ENCODE data around the gene TBX20. TPM values are rescaled to one million over a fixed set of nuclear protein-coding genes. Genes with fewer than 3 reads are reported as not detected.

TBX20 gene
- total RNA-seq, 4 donors from 2014 or later = 0.83 TPM; not detected in 3

- TF ChIP-seq POLR2A (IDR thresholded peaks at IDR 0.05; ENCODE audit: low read depth) (no peak), POLR2AphosphoS5 (IDR thresholded peaks at IDR 0.05) (no peak), CTCF (IDR thresholded peaks at IDR 0.05) (no peak), EP300 (IDR thresholded peaks at IDR 0.05) (no peak)
- 12% methylated on average over 19 of the region's 19 CpGs for WGBS
- Histone ChIP-seq H3K36me3 (peaks cover 0 to 3% (median 0%) of the 10 kb centered on the region in 4 donors), H3K4me1 (peaks cover 8 to 49% (median 30%) of the 10 kb centered on the region in 4 donors), H3K27me3 (peaks cover 4 to 100% (median 72%) of the 10 kb centered on the region in 4 donors), H3K4me3 (no peak overlapping the region), H3K27ac (replicated peaks in 1 of 4) (no peak overlapping the region), H3K9me3 (no peaks in the 10 kb centered on the region)
- intact Hi-C loops (cut with DNase I) = no loop called here
- no peak for DNase-seq (ENCODE audit: extremely low spot score)
Measured at GRCh38 chr7:35255443-35256255, 1.7 kb upstream of the TBX20 start.

- H3K4me1 ChIP-seq = peaks cover 8 to 49% (median 30%) of the 10 kb centered on the region in 4 donors
- TF ChIP-seq CTCF (IDR thresholded peaks at IDR 0.05) = no peak
- no peak for TF ChIP-seq EP300 (IDR thresholded peaks at IDR 0.05)
- TF ChIP-seq POLR2AphosphoS5 (IDR thresholded peaks at IDR 0.05) = no peak
- TF ChIP-seq POLR2A (IDR thresholded peaks at IDR 0.05; ENCODE audit: low read depth) = no peak
- intact Hi-C loops (cut with DNase I) = no loop called here
- peaks cover 4 to 100% (median 74%) of the 10 kb centered on the region in 4 donors for H3K27me3 ChIP-seq
- WGBS = 11% methylated on average over 41 of the region's 45 CpGs
- H3K27ac ChIP-seq (replicated peaks in 1 of 4) = no peak overlapping the region
- peaks cover 0 to 3% (median 0%) of the 10 kb centered on the region in 4 donors for H3K36me3 ChIP-seq
- no peak for DNase-seq (ENCODE audit: extremely low spot score)
- H3K9me3 ChIP-seq = no peaks in the 10 kb centered on the region
- H3K4me3 ChIP-seq = peak overlapping the region; percentile 50 to 59 (median 52)
Measured at GRCh38 chr7:35254496-35255442, 869 bp upstream of the TBX20 start.

GRCh38 chr7:35253460-35253709 is 515 bp downstream of the TBX20 start:
- Histone ChIP-seq H3K36me3 (peaks cover 0 to 3% (median 0%) of the 10 kb centered on the region in 4 donors), H3K4me3 (peak overlapping the region; percentile 50 to 59 (median 52))
- DNase-seq (ENCODE audit: extremely low spot score) = no peak

More at GRCh38 chr7:35253460-35253709, 515 bp downstream of the TBX20 start:
- 13% methylated on average over 3 of the region's 21 CpGs for WGBS
- TF ChIP-seq CTCF (IDR thresholded peaks at IDR 0.05) (no peak), EP300 (IDR thresholded peaks at IDR 0.05) (no peak), POLR2A (IDR thresholded peaks at IDR 0.05; ENCODE audit: low read depth) (no peak), POLR2AphosphoS5 (IDR thresholded peaks at IDR 0.05) (no peak)
- H3K9me3 ChIP-seq = no peaks in the 10 kb centered on the region
- no peak overlapping the region for H3K27ac ChIP-seq (replicated peaks in 1 of 4)
- H3K27me3 ChIP-seq = peaks cover 4 to 100% (median 80%) of the 10 kb centered on the region in 4 donors
- intact Hi-C loops (cut with DNase I) = no loop called here
- H3K4me1 ChIP-seq = peaks cover 8 to 42% (median 30%) of the 10 kb centered on the region in 4 donors
